HG02571 (cell line): Measurements from ENCODE around the gene RDX.
"Not testable (repeated sequence)": the region's sequence is repeated elsewhere in the genome, so short reads cannot be mapped to it uniquely, and the experiment has no call there.

Experiments
- ATAC-seq: cut with Tn5 transposase; IDR thresholded peaks from one replicate; pipeline ENCODE4 v1.9.1; 2021; ENCODE audit warnings: mild to moderate bottlenecking, moderate library complexity; ENCODE audit not compliant: unreplicated experiment

RDX gene

DNA sequence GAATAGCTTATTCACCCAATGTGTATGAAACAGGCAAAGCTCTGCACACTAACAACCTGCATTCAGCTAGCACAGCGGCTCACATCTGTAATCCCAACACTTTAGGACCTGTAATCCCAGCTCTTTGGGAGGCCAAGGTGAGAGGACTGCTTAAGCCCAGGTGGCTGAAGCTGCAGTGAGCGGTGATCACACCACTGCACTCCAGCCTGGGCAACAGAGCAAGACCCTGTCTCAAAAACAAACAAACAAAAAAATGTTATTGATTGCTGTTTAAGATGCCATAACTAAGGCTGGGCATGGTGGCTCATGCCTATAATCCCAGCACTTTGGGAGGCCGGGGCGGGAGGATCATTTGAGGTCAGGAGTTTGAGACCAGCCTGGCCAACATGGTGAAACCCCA lies 15.8 kb downstream of the RDX start:
- ATAC-seq: not testable (repeated sequence)

DNA sequence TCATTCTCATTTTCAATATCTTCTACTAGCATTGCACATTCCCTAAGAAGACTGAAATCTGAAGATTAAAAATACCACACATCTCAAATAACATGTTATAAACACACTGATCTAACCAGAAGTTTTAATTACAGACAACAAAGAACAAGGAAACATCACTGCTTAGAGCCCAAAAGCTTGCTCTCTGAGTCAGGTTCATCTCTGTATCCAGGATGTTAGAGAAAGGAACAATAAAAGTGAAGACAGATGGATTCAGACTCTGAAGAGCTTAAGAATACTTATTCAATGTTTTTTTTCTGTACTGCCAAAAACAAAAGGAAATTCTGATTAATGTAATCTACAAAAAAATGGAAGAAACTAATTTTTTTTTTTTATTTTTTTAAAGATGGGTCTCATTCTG lies 16.5 kb downstream of the RDX start:
- no peak for ATAC-seq

DNA sequence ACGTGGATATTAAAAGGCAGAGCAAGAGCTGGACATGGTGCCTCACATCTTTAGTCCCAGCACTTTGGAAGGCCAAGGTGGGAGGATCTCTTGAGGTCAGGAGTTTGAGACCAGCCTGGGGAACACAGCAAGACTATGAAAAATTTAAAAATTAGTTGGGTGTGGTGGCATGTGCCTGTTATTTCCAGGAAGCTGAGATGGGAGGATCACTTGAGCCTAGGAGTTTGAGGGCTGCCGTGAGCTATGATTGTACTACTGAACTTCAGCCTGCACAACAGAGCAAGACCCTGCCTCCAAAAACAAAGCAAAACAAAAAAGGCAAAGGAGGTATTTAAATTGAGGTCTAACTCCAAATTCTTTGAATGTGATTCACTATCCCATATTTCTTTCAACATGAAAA lies 23.5 kb downstream of the RDX start:
- no peak for ATAC-seq

DNA sequence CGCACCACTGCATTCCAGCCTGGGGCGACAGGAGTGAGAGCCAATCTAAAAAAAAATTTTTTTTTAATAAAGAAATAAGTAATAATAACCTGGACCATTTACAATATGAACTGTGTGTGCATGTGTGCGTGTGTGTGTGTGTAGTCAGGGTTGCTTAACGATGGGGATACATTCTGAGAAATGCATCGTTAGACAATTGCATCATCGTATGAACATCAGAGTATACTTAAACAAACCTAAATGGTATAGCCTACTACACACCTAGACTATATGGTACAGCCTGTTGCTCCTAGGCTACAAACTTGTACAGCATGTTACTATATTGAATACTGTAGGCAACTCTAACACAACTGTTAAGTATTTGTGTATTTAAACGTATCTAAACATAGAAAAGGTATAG lies 26.4 kb downstream of the RDX start:
- ATAC-seq: no peak

DNA sequence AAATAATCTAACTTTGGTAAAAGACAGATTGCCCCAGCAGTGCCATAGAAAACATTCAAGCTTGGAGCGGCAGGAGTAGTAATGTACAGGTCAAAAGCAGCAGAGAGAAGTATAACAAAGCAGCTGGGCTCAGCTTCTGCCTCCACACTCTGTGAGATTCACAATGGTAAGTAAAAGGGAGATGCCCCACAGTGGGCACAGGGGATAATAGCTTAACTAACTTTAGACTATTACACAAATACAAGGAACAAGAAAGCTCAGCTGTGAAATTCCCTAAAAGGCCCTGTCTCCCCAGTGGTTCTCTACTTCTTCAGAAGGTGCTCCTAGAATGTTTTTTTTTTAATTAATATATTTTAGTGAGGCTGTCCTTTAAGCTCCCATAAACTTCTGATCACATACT lies 28.0 kb downstream of the RDX start:
- ATAC-seq: no peak

DNA sequence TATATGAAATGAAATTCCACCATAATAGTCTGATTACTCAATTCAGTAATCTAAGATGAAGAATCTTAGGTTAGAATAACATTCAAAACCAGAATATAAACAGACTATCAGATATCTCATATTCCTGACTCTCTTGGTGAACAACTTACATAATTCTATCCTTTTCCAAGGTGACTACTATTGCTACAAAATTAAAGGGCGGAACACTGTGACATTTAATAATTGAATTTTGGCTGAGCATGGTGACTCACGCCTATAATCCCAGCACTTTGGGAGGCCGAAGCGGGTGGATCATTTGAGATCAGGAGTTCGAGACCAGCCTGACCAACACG lies 34.4 kb downstream of the RDX start:
- ATAC-seq: no peak

DNA sequence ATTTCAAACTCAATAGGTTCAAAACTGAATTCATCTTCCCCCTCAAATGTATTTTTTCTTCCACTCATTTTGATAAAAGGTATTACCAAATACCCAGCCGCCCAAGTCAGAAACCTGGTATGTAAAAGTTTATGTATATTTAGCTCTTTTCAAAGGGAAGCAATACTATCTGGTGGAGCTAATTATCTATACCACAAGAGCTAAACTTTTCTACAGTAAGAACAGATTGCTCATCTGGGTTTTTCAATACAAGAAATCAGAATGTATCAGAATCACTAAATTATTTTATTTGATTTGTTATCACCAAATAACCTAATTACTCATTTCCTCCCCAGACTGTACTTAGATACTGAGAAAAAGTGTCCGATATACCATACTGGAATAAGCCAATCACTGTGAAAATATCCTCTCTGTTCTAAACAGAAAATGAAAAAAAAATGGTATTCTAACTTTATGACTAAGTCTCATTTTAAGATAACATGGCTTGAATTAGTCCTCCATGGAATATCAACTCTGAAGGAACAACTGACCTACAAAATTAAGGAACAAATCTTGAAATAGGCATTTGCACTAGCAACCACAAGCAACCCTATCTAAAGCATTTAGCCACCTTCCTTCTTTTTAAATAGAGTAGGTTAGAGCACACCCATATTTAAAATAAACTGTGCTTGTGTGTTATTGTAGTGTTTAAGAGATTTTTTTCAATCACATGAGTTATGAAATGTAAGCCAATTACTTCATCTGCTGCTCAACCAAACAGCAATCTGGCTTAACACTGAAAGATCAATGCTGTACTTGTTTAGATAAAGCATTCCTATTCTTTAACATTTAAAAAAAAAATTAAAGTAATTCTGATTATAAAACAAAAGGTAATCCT lies 35.0 kb downstream of the RDX start:
- ATAC-seq: no peak

DNA sequence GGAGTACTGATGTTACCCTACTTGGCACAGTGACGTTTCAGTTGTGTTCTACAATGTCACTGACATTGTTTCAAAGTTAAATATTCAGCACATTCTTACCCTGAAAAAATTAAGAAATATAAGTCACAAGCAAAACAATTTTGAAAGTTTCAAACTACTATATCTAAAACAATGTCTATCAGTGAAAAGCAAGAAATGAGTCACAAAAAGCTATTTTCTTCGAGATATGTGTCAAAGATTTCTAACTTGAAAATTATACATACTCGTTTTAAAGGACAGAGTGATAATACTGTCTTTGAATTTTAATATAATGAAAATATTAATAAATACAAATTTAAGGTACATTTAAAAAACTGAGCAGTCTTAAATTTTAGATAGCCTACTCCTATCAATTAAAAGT lies 42.9 kb downstream of the RDX start:
- ATAC-seq: no peak

DNA sequence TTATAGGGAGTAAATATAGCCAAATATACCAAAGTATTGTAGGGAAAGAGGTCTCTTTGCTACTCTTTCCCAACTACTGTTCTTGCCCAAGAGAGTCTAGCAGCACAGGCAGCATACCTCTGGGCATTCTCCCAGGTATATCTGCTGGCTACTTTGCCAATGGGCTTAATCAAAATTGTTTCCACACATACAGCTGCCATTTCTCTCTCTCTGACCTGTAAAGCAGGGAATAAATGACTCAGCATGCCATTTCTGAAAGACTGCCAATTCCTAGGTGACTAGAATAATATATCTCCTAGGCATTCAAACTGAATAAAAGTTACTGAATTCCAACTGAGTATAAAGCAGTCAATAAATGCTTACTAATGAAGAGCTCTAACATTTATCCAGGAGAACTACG lies 44.6 kb downstream of the RDX start:
- no peak for ATAC-seq

DNA sequence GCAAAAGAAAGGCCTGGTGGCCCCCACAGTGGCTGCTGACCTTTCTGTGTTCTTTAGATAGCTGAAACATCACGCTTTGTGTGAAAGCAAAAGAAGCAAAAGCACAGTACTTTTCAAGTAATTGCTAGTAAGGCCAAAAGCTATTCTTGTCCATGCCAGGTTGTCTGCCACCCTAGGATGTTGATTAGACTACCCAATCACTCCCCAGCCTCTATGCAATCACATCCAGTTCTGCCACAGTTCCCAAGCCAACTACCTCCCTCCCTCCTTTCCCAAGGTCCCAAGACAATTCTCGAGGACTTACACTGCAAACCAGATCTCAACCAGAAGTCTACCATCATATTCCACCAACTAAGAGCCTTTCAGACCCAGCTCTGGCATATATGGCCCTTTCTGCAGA lies 46.2 kb downstream of the RDX start:
- ATAC-seq: no peak

DNA sequence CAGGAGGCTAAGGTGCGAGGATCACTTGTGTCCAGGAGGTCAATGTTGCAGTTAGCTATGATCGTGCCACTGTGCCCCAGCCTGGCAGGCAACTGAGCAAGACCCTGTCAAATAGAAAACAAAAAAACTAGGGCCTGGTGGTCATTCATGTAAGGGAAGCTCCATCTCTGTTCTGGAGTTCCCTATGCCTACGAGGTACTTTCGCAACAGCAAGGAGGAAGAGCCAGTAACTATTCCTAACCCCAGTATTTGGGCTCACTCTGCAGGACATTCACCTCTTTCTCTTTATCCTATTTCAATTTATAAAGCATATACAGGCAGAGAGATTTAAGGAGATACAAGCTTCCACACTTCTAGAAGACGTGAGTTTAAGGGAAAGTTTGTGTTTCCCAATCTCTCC lies 46.6 kb downstream of the RDX start:
- ATAC-seq: no peak

DNA sequence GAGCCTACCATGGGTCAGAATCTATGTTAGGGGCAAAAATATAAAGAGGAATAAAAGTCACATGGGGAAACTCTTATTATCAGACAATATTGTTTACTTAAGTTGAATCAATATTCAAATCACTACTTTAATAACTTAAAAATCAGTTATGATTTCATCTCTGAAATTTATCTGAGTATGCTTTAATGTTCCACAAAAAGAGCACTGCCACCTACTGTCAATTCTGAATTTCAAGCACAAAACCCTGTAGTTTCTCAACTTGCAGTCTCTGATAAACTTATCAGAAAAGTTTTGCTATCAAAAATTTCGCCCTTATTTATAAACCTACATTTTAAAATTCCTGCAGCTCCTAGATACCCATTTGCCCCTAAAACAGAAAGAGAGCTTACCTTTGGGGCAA lies 47.3 kb downstream of the RDX start:
- ATAC-seq: no peak

DNA sequence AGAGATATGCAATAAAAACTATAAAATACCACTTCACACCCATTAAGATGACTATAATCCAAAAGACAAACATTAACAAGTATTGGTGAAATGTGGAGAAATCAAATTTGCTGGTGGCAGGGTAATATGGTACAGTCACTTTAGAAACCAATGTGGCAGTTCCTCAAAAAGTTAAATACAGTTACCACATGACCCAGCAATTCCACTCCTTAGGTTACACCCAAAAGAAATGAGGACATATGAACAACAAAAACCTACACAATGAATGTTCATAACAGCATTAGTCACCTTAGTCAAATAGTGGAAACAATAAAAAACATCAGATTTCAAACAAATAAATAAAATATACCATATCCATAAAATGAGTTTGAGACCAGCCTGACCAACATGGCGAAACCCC lies 52.6 kb downstream of the RDX start:
- no peak for ATAC-seq

DNA sequence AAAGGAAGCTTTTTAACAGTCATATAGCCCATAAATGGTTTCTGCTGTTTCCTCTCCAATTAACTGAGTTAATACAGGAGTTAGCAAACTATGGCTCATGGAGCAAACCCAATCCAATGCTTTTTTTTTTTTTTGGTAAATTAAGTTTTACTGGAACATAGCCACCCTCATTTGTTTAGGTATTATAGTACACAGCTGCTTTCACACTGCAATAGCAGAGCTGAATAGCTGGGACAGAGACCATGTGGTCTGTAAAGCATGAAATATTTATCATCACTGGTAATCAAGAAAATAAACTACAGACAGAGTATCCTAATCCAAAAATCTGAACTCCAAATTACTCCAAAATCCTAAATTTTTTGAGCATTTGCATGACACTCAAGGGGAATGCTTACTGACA lies 53.7 kb downstream of the RDX start:
- ATAC-seq: no peak

DNA sequence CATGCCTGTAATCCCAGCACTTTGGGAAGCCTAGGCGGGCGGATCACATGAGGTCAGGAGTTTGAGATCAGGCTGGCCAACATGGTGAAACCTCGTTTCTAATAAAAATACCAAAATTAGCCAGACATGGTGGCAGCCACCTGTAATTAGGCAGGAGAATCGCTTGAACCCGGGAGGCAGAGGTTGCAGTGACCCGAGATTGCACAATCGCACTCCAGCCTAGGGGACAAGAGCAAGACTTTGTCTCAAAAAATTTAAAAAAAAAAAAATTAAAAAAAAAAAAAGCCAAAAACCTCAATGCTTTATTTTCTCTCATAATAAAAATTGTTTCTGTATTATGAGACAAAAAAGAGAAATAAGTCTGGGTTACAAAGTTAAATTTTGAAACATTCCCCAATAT lies 54.2 kb downstream of the RDX start:
- no peak for ATAC-seq

DNA sequence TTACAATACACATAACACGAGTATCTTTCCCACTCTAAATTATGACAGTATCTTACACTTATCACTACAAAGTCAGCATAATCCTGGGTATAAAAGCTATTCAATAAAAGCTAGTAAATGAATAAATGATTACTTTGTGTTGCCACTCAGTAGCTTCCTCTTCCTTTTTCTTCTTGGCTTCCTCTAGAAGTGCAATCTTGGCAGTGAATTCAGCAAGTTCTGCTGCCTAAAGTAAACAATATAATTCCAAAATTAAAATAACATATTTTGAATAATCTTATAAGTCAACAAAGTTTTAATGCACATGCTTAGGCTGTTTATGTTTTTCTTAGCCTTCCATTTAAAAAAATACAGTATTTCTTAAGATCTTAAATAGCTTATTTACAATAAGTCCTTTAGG lies 60.4 kb downstream of the RDX start:
- no peak for ATAC-seq

DNA sequence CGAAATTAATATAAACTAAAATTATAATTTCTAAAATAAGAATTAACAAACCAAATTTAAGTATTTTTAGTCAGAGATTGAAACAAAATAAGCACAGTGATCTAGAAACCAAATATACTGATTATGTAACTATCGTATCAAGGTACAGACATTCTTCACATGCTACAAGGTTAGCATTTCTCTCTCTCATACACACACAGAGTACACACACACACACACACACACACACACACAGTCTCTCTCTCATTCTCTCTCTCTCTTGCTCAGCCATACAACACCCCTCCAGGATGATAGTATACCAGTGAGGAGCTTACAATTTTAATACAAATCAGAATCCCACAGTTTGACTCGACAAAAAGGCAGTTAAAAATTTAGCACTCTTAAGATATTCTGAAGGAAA lies 66.0 kb downstream of the RDX start:
- ATAC-seq: no peak

DNA sequence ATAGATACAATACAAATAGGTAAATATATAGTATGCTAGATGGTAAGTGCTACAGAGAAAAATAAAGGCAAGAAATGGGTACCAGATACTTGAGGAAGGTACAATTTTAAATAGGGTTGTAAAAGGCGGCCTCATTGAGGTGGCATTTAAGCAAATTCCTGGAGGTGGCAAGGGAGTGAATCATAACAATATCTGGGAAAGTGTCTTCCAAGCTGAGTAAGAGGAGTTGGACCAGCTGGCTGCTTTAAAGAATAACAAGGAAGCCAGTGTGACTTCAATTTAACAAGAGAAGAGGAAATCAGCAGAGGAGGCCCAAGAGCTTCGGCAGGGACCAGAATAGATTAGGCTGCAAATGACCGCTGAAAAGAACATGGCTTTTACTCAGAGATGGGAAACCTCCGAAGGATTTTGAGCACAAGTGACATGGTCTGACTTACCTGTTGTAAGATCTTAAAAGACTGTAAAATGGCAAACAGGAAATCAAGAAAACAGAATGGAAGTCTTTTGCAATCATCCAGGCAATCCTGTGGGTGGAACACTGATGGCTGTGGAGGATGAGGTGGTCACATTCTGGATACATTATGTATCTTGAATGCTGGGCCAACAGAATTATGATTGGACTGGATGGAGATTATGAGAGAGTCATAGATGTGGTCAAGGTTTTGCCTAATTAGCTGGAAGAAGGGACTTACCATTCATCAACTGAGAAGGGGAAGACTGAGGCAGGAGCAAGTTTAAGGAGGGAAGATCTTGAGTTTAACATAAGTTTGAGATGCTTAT lies 77.2 kb downstream of the RDX start:
- no peak for ATAC-seq

DNA sequence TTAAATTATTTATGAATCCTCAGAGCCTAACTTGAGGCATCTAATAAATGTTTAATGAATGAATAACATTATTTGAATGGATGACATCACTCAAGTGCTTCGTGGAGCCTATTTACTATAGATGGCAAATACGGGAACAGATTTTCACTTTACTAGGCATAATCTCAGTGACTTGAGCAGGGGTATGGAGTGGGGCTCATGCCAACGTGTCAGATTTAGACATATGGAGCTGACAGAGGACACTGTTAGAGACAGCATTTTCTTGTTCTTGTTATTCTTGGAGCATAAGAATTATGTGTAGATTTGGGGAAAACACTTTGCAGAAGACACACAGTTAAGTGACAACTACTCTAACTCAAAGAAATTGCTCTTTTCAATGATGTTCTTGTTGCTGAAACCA lies 78.5 kb downstream of the RDX start:
- ATAC-seq: no peak

DNA sequence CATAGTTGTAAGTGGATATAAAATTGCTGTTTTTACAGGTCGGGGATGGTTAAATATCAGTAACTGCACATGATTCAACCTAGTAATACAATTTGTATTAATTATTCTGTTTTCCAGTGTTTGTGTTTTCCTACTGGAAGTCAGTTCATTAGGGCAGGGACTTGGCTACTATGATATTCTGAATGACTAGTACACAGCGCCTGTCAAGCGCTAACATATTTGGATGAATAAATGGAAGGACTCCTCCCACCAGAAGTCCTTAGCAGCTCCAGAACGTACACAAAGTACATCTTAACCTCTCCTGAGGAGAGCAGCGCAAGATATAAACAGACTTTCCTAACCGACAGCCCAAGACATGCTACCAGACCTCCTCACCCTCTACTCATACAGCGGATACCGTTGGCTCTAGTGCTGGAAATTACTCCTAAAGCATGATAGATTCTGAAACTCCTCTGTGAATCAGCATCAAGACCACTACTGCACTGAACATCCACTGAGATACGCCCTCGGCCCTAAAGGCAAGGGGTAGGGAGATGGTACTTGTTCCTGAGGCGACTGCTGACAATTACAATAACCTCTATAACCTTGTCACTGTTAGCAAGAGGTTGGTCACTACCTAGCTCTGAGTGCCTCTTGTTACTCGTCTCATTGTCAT lies 79.1 kb downstream of the RDX start:
- no peak for ATAC-seq

DNA sequence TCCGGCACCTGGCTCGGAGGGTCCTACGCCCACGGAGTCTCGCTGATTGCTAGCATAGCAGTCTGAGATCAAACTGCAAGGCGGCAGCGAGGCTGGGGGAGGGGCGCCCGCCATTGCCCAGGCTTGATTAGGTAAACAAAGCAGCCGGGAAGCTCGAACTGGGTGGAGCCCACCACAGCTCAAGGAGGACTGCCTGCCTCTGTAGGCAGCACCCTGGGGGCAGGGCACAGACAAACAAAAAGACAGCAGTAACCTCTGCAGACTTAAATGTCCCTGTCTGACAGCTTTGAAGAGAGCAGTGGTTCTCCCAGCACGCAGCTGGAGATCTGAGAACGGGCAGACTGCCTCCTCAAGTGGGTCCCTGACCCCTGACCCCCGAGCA lies 87.1 kb downstream of the RDX start:
- ATAC-seq: not testable (repeated sequence)

DNA sequence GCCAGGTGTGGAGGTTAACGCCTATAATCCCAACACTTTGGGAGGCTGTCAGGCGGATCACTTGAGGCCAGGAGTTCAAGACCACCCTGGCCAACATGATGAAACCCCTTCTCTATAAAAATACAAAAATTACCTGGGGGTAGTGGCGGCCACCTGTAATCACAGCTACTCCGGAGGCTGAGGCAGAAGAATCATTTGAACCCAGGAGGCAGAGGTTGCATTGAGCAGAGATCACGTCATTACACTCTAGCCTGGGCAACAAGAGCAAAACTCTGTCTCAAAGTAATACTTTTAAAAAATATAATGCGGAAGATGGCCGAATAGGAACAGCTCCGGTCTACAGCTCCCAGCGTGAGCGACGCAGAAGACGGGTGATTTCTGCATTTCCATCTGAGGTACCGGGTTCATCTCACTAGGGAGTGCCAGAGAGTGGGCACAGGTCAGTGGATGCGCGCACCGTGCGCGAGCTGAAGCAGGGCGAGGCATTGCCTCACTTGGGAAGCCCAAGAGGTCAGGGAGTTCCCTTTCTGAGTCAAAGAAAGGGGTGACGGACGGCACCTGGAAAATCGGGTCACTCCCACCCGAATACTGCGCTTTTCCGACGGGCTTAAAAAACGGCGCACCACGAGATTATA lies 87.6 kb downstream of the RDX start:
- not testable (repeated sequence) for ATAC-seq
